ENCODE measurements around the gene TROAP. TPM values are rescaled to one million over a fixed set of nuclear protein-coding genes. Genes with fewer than 3 reads are reported as not detected.

TROAP gene
- polyA plus RNA-seq, 3 donors = 0.05 TPM; not detected in 2

DNA sequence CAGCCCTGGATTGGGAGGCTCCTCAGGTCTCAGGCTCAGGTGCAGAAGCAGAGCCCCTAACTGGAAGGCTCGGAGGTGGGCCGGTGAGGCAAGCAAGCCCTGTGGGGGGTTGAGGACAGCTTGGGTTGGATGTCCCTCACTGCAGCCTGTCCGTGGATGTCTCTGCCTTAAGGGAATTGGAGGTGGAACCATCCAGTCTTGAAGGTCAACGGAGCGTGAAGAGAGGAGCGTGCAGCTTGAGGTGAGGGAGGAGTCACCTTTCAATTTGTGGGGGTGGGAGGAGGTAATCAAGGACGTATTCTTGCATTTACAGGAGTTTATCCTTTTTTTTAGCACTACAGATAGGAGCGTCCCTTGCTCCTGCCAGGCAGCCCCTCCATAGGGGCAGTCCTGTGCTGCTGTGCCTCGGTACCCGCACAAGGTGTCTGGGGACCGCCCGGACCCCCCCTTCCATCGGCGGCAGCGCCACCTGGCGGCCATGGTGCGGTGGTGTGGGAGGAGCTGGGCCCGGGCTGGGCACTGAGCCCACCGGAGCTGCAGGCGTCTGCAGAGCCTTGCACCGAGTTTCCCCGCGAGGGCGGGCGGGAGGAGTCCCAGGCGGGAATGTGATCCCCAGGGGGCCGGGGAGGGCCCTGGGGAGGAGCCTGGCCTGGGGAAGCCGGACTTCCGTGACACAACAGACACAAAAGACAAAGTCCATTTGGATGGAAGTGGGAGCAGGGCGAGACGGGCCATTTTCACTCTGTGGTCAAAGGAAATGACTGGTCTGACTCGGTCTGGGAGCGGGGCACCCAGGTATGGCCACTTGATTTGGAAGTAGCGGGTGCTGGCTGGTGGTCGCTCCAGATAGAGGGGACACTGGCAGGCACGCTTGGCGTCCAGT is 24.5 kb downstream of the TROAP start:
- no peak overlapping the region for H3K27ac Mint-ChIP-seq
- H3K9me3 ChIP-seq (replicated peaks in 1 of 2; ENCODE audit: control insufficient read depth in 1 of 2, insufficient read depth in 1 of 2, low read length in 2 of 2) = peaks cover 2 to 32% of the 10 kb centered on the region in 2 donors
- peaks cover 36 to 43% of the 10 kb centered on the region in 2 donors for H3K4me1 ChIP-seq (ENCODE audit: control insufficient read depth in 1 of 2, insufficient read depth in 2 of 2, low read length in 2 of 2)
- H3K79me2 ChIP-seq (ENCODE audit: insufficient read depth, low read length) = no peaks in the 10 kb centered on the region
- H3K4me3 Mint-ChIP-seq = peak overlapping the region; percentile 70 to 94
- TF ChIP-seq CTCF (IDR thresholded peaks at IDR 0.05) = peak; percentile 100
- peaks cover 36% of the 10 kb centered on the region for H3K4me1 Mint-ChIP-seq
- no peaks in the 10 kb centered on the region for H3K36me3 ChIP-seq (replicated peaks in 1 of 2; ENCODE audit: control insufficient read depth in 1 of 2, insufficient read depth in 2 of 2, low read length in 2 of 2)
- peaks cover 0 to 26% (median 11%) of the 10 kb centered on the region in 7 donors for H3K9me3 Mint-ChIP-seq
- peaks cover 6 to 10% of the 10 kb centered on the region in 2 donors for H3K36me3 Mint-ChIP-seq
- H3K4me3 ChIP-seq (replicated peaks in 1 of 3; ENCODE audit: low read depth in 2 of 3, low read length in 3 of 3) = peak overlapping the region in 1 of 3 experiments; percentile 66
- no peak overlapping the region for H3K27ac ChIP-seq (ENCODE audit: low read depth in 1 of 2, low read length in 2 of 2)
- peaks cover 60 to 82% of the 10 kb centered on the region in 2 donors for H3K27me3 ChIP-seq (ENCODE audit: control insufficient read depth in 2 of 2, insufficient read depth in 2 of 2, low read length in 2 of 2)
- peak in 2 of 3 donors; percentile 53 to 59 for DNase-seq
- peak overlapping the region; percentile 70 for H3K4me2 ChIP-seq (replicated peaks; ENCODE audit: extremely low read depth, low read length, poor library complexity, severe bottlenecking)
- H2AFZ ChIP-seq (ENCODE audit: insufficient read depth, low read depth, low read length, poor library complexity, severe bottlenecking) = peak overlapping the region; percentile 68
- intact Hi-C loops (cut with micrococcal nuclease) = loop anchor here in 1 of 2 donors (10.0 kb wide), 1 partner anchor 283 kb away; the partner anchor contains the start of genes KMT2D and RHEBL1
- H4K20me1 ChIP-seq (ENCODE audit: insufficient read depth, low read length) = no peaks in the 10 kb centered on the region
- peaks cover 65 to 91% (median 89%) of the 10 kb centered on the region in 3 donors for H3K27me3 Mint-ChIP-seq (ENCODE audit: low read depth in 3 of 3)
- WGBS (ENCODE audit: insufficient coverage) = 7% methylated on average over 33 of the region's 37 CpGs
- H3K9ac ChIP-seq (ENCODE audit: insufficient read depth, low read length, poor library complexity, severe bottlenecking) = no peak overlapping the region

DNA sequence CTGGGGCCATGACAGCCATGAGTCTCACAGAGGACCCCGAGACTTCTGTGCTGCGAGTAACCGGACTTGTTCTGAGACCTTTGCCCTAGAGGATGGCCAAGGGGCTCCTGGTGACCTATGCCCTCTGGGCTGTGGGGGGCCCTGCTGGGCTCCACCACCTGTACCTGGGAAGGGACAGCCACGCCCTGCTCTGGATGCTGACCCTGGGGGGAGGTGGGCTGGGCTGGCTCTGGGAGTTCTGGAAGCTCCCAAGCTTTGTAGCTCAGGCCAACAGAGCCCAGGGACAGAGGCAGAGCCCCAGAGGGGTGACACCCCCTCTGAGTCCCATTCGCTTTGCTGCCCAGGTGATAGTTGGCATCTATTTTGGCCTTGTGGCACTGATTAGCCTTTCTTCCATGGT is 25.7 kb downstream of the TROAP start:
- intact Hi-C loops (cut with micrococcal nuclease) = loop anchor here in 1 of 2 donors (10.0 kb wide), 1 partner anchor 284 kb away; the partner anchor contains the start of genes KMT2D and RHEBL1
- TF ChIP-seq CTCF (IDR thresholded peaks at IDR 0.05) = no peak
- H3K4me3 ChIP-seq (replicated peaks in 1 of 3; ENCODE audit: low read depth in 2 of 3, low read length in 3 of 3) = no peak overlapping the region
- no peak overlapping the region for H3K4me2 ChIP-seq (replicated peaks; ENCODE audit: extremely low read depth, low read length, poor library complexity, severe bottlenecking)
- 100% methylated on average over 4 of the region's 5 CpGs for WGBS (ENCODE audit: insufficient coverage)
- peaks cover 6% of the 10 kb centered on the region in 2 donors for H3K36me3 Mint-ChIP-seq
- H3K79me2 ChIP-seq (ENCODE audit: insufficient read depth, low read length) = no peaks in the 10 kb centered on the region
- H3K27me3 Mint-ChIP-seq (ENCODE audit: low read depth in 3 of 3) = peaks cover 54 to 91% (median 86%) of the 10 kb centered on the region in 3 donors
- H3K9me3 Mint-ChIP-seq = peaks cover 0 to 22% (median 7%) of the 10 kb centered on the region in 7 donors
- H3K4me1 Mint-ChIP-seq = peaks cover 28% of the 10 kb centered on the region
- H2AFZ ChIP-seq (ENCODE audit: insufficient read depth, low read depth, low read length, poor library complexity, severe bottlenecking) = no peak overlapping the region
- no peak for DNase-seq
- no peaks in the 10 kb centered on the region for H4K20me1 ChIP-seq (ENCODE audit: insufficient read depth, low read length)
- no peaks in the 10 kb centered on the region for H3K36me3 ChIP-seq (replicated peaks in 1 of 2; ENCODE audit: control insufficient read depth in 1 of 2, insufficient read depth in 2 of 2, low read length in 2 of 2)
- H3K4me1 ChIP-seq (ENCODE audit: control insufficient read depth in 1 of 2, insufficient read depth in 2 of 2, low read length in 2 of 2) = peaks cover 25 to 30% of the 10 kb centered on the region in 2 donors
- peaks cover 51 to 79% of the 10 kb centered on the region in 2 donors for H3K27me3 ChIP-seq (ENCODE audit: control insufficient read depth in 2 of 2, insufficient read depth in 2 of 2, low read length in 2 of 2)
- H3K4me3 Mint-ChIP-seq = peak overlapping the region in 1 of 2 donors; percentile 71
- H3K9ac ChIP-seq (ENCODE audit: insufficient read depth, low read length, poor library complexity, severe bottlenecking) = no peak overlapping the region
- H3K27ac Mint-ChIP-seq = no peak overlapping the region
- H3K27ac ChIP-seq (ENCODE audit: low read depth in 1 of 2, low read length in 2 of 2) = no peak overlapping the region
- H3K9me3 ChIP-seq (replicated peaks in 1 of 2; ENCODE audit: control insufficient read depth in 1 of 2, insufficient read depth in 1 of 2, low read length in 2 of 2) = peaks cover 2 to 24% of the 10 kb centered on the region in 2 donors

Measured in CD14-positive monocyte (primary cell).